Loucy (cell line): ENCODE data around the gene MACROH2A1.

Experiments used
- CTCF ChIP-seq: fragments of 200-600 bp; sonication (generic); conservative IDR thresholded peaks from 2 replicates; pipeline ENCODE4 v1.5.1; 2014; ENCODE audit warnings: mild to moderate bottlenecking, antibody characterized with exemption, low read length
- EZH2phosphoT487 ChIP-seq: fragments of 200-600 bp; IDR thresholded peaks from 2 replicates; pipeline ENCODE4 v1.6.1; 2018; ENCODE audit warnings: antibody characterized with exemption, mild to moderate bottlenecking, moderate library complexity, borderline replicate concordance

- no peak for TF ChIP-seq CTCF
- no peak for TF ChIP-seq EZH2phosphoT487
Measured at GRCh38 chr5:135364421-135365262, 34.4 kb downstream of the MACROH2A1 start.
